NCI-H2196 (cell line): ENCODE data around the gene OR11H7.
"Not testable (repeated sequence)": the region's sequence is repeated elsewhere in the genome, so short reads cannot be mapped to it uniquely, and the experiment has no call there.

Experiments used
- DNase-seq: peaks from one replicate; lab custom pipeline; 2025; ENCODE audit not compliant: unreplicated experiment; lab: John Stamatoyannopoulos, UW

OR11H7 gene

GRCh38 chr14:20228681-20229080 lies at the start of gene OR11H7:
Gene OR11H7 (plus strand): TSS chr14:20228981.
- DNase-seq = no peak

- no peak for DNase-seq
Observed at GRCh38 chr14:20179218-20179617, 49.6 kb upstream of the OR11H7 start.

GRCh38 chr14:20179880-20180279 lies 48.9 kb upstream of the OR11H7 start:
- no peak for DNase-seq

GRCh38 chr14:20180486-20180885 lies 48.3 kb upstream of the OR11H7 start:
- DNase-seq = no peak

- DNase-seq = no peak
Observed at GRCh38 chr14:20184181-20184580, 44.6 kb upstream of the OR11H7 start.

GRCh38 chr14:20190596-20190995 lies 38.2 kb upstream of the OR11H7 start, which contains the start of gene OR11G2:
Gene OR11G2 (plus strand): TSS chr14:20190896. CDS start chr14:20197438, 6,542 bp downstream.
- no peak for DNase-seq

- DNase-seq = no peak
Observed at GRCh38 chr14:20191396-20191795, 37.4 kb upstream of the OR11H7 start.

GRCh38 chr14:20194101-20194500 lies 34.7 kb upstream of the OR11H7 start:
- DNase-seq = no peak

GRCh38 chr14:20195170-20195569 lies 33.6 kb upstream of the OR11H7 start:
- not testable (repeated sequence) for DNase-seq

GRCh38 chr14:20195911-20196310 lies 32.9 kb upstream of the OR11H7 start:
- DNase-seq = no peak

- no peak for DNase-seq
Observed at GRCh38 chr14:20197459-20197858, 31.3 kb upstream of the OR11H7 start.

- DNase-seq = no peak
Observed at GRCh38 chr14:20198991-20199390, 29.8 kb upstream of the OR11H7 start.

GRCh38 chr14:20204721-20205120 lies 24.1 kb upstream of the OR11H7 start:
- DNase-seq = no peak

GRCh38 chr14:20209595-20209994 lies 19.2 kb upstream of the OR11H7 start:
- DNase-seq = no peak

- DNase-seq = not testable (repeated sequence)
Observed at GRCh38 chr14:20212406-20212805, 16.4 kb upstream of the OR11H7 start.

- no peak for DNase-seq
Observed at GRCh38 chr14:20215196-20215595, 13.6 kb upstream of the OR11H7 start.

GRCh38 chr14:20219033-20219432 lies 9.7 kb upstream of the OR11H7 start:
- no peak for DNase-seq

- DNase-seq = no peak
Observed at GRCh38 chr14:20223410-20223809, 5.4 kb upstream of the OR11H7 start, which contains the start of gene OR11H6. Gene OR11H6 (plus strand): TSS chr14:20223710. CDS start chr14:20223710, 0 bp downstream.

GRCh38 chr14:20235415-20235814 lies 6.6 kb downstream of the OR11H7 start:
- DNase-seq = not testable (repeated sequence)

- no peak for DNase-seq
Observed at GRCh38 chr14:20247646-20248246, 19.0 kb downstream of the OR11H7 start.

- no peak for DNase-seq
Observed at GRCh38 chr14:20262642-20263128, 33.9 kb downstream of the OR11H7 start.

- DNase-seq = not testable (repeated sequence)
Observed at GRCh38 chr14:20264361-20264760, 35.6 kb downstream of the OR11H7 start.

GRCh38 chr14:20274062-20274461 lies 45.3 kb downstream of the OR11H7 start:
- DNase-seq = no peak
